GM20431 (cell line): ENCODE data around the gene ADPRHL1.
"Not testable (repeated sequence)": the region's sequence is repeated elsewhere in the genome, so short reads cannot be mapped to it uniquely, and the experiment has no call there.

Source experiments
- in situ Hi-C: fragments of 300-500 bp; cut with MseI, MboI; formaldehyde crosslinking; loops from one replicate; pipeline ENCODE4 v1.15.0; 2020; ENCODE audit warnings: low sequenced_read_pairs; ENCODE audit not compliant: unreplicated experiment

The ADPRHL1 gene

GRCh38 chr13:113483081-113483480 lies 29.8 kb upstream of the ADPRHL1 start:
- in situ Hi-C loops, result no loop called here

GRCh38 chr13:113479179-113479578 lies 25.9 kb upstream of the ADPRHL1 start:
- in situ Hi-C loops, result no loop called here

- in situ Hi-C loops, result no loop called here
These were observed 24.4 kb upstream of the ADPRHL1 start for GRCh38 chr13:113477724-113478123.

GRCh38 chr13:113476811-113477210 lies 23.5 kb upstream of the ADPRHL1 start:
- in situ Hi-C loops, result no loop called here

GRCh38 chr13:113475911-113476310 lies 22.6 kb upstream of the ADPRHL1 start:
- in situ Hi-C loops, result no loop called here

- in situ Hi-C loops, result no loop called here
These were observed 22.0 kb upstream of the ADPRHL1 start for GRCh38 chr13:113475280-113475679.

- in situ Hi-C loops, result no loop called here
These were observed 20.9 kb upstream of the ADPRHL1 start for GRCh38 chr13:113474179-113474578.

- in situ Hi-C loops, result no loop called here
These were observed 19.2 kb upstream of the ADPRHL1 start for GRCh38 chr13:113472355-113473025.

GRCh38 chr13:113471844-113472243 lies 18.6 kb upstream of the ADPRHL1 start:
- in situ Hi-C loops, result no loop called here

- in situ Hi-C loops, result not testable (repeated sequence)
These were observed 17.4 kb upstream of the ADPRHL1 start for GRCh38 chr13:113470635-113471163.

GRCh38 chr13:113470073-113470472 lies 16.8 kb upstream of the ADPRHL1 start:
- in situ Hi-C loops, result no loop called here

- in situ Hi-C loops, result no loop called here
These were observed 16.3 kb upstream of the ADPRHL1 start for GRCh38 chr13:113469582-113469981.

- in situ Hi-C loops, result no loop called here
These were observed 15.3 kb upstream of the ADPRHL1 start for GRCh38 chr13:113468472-113469201.

- in situ Hi-C loops, result no loop called here
These were observed 14.7 kb upstream of the ADPRHL1 start for GRCh38 chr13:113468029-113468428.

- in situ Hi-C loops, result no loop called here
These were observed 13.1 kb upstream of the ADPRHL1 start for GRCh38 chr13:113466383-113466782.

- in situ Hi-C loops, result no loop called here
These were observed 12.0 kb upstream of the ADPRHL1 start for GRCh38 chr13:113465300-113465699.

GRCh38 chr13:113464476-113464875 lies 11.2 kb upstream of the ADPRHL1 start:
- in situ Hi-C loops, result no loop called here

- in situ Hi-C loops, result no loop called here
These were observed 7.9 kb upstream of the ADPRHL1 start for GRCh38 chr13:113461022-113461751.

- in situ Hi-C loops, result no loop called here
These were observed 7.3 kb upstream of the ADPRHL1 start for GRCh38 chr13:113460599-113460998.

GRCh38 chr13:113460064-113460555 lies 6.8 kb upstream of the ADPRHL1 start:
- in situ Hi-C loops, result no loop called here
